H9 (cell line): ENCODE measurements around the gene CCDC81. TPM values are rescaled to one million over a fixed set of nuclear protein-coding genes. Genes with fewer than 3 reads are reported as not detected.

ENCODE experiments used
- DNase-seq: peaks from one replicate; pipeline ENCODE4 v3.0.0-alpha.2; 2017
- H2AFZ ChIP-seq: one replicate; pipeline ENCODE4 v1.6.1; 2013; ENCODE audit warnings: mild to moderate bottlenecking, low read length, control low read depth, moderate library complexity
- H2AK5ac ChIP-seq: 2 replicates; pipeline ENCODE4 v1.6.1; 2013; ENCODE audit warnings: low read length, control low read depth, mixed read lengths; ENCODE audit not compliant: insufficient read length
- H2BK120ac ChIP-seq: one replicate; pipeline ENCODE4 v1.6.1; 2013; ENCODE audit warnings: low read depth, mild to moderate bottlenecking, low read length, control low read depth, inconsistent platforms; ENCODE audit not compliant: poor library complexity, severe bottlenecking
- H2BK12ac ChIP-seq: 2 replicates; pipeline ENCODE4 v1.6.1; 2013; ENCODE audit warnings: low read length, control low read depth, mixed read lengths, low read depth; ENCODE audit not compliant: insufficient read length
- H2BK15ac ChIP-seq: 2 replicates; pipeline ENCODE4 v1.6.1; 2013; ENCODE audit warnings: low read depth, low read length, control low read depth
- H2BK20ac ChIP-seq: one replicate; pipeline ENCODE4 v1.6.1; 2013; ENCODE audit warnings: low read depth, mild to moderate bottlenecking, low read length, control low read depth, inconsistent platforms; ENCODE audit not compliant: poor library complexity, severe bottlenecking
- H2BK5ac ChIP-seq: 2 replicates; pipeline ENCODE4 v1.6.1; 2013; ENCODE audit warnings: low read length, control low read depth, mixed read lengths; ENCODE audit not compliant: insufficient read length
- H3K14ac ChIP-seq: 2 replicates; pipeline ENCODE4 v1.6.1; 2013; ENCODE audit warnings: low read length, control low read depth; ENCODE audit not compliant: insufficient read depth
- H3K18ac ChIP-seq: 2 replicates; pipeline ENCODE4 v1.6.1; 2013; ENCODE audit warnings: low read depth, mild to moderate bottlenecking, mixed read lengths, low read length, control low read depth; ENCODE audit not compliant: insufficient read length
- H3K23ac ChIP-seq: 2 replicates; pipeline ENCODE4 v1.6.1; 2013; ENCODE audit warnings: low read length, control low read depth, mixed read lengths, low read depth; ENCODE audit not compliant: insufficient read length
- H3K23me2 ChIP-seq: 2 replicates; pipeline ENCODE4 v1.6.1; 2013; ENCODE audit warnings: low read depth, mild to moderate bottlenecking, mixed read lengths, low read length, control low read depth; ENCODE audit not compliant: insufficient read length, poor library complexity, severe bottlenecking
- H3K27ac ChIP-seq: 2 replicates; pipeline ENCODE4 v1.5.1; 2013; ENCODE audit warnings: low read length, control low read depth, mixed read lengths, low read depth; ENCODE audit not compliant: insufficient read length
- H3K27me3 ChIP-seq: 2 replicates; pipeline ENCODE4 v1.6.1; 2013; ENCODE audit warnings: low read length, control low read depth, inconsistent platforms; ENCODE audit not compliant: insufficient read depth
- H3K4ac ChIP-seq: 2 replicates; pipeline ENCODE4 v1.6.1; 2013; ENCODE audit warnings: low read depth, mild to moderate bottlenecking, control low read depth, inconsistent platforms, low read length, moderate library complexity
- H3K4me1 ChIP-seq: 2 replicates; pipeline ENCODE4 v1.6.1; 2013; ENCODE audit warnings: low read length, control low read depth, inconsistent platforms; ENCODE audit not compliant: insufficient read depth
- H3K4me2 ChIP-seq: 2 replicates; pipeline ENCODE4 v1.6.1; 2013; ENCODE audit warnings: low read length, control low read depth, mixed read lengths; ENCODE audit not compliant: insufficient read length, insufficient read depth
- H3K56ac ChIP-seq: 2 replicates; pipeline ENCODE4 v1.6.1; 2013; ENCODE audit warnings: low read depth, mild to moderate bottlenecking, mixed read lengths, low read length, control low read depth; ENCODE audit not compliant: insufficient read length
- H3K79me1 ChIP-seq: 2 replicates; pipeline ENCODE4 v1.6.1; 2013; ENCODE audit warnings: low read depth, mild to moderate bottlenecking, moderate library complexity, low read length, control low read depth, inconsistent platforms; ENCODE audit not compliant: insufficient read depth, poor library complexity, severe bottlenecking
- H3K79me2 ChIP-seq: 2 replicates; pipeline ENCODE4 v1.6.1; 2013; ENCODE audit warnings: low read length, control low read depth, inconsistent platforms; ENCODE audit not compliant: insufficient read depth
- H3K9ac ChIP-seq: 2 replicates; pipeline ENCODE4 v1.6.1; 2013; ENCODE audit warnings: low read length, control low read depth, mixed read lengths; ENCODE audit not compliant: insufficient read length; ENCODE audit errors: extremely low read depth
- H3K9me3 ChIP-seq: one replicate; pipeline ENCODE4 v1.6.1; 2013; ENCODE audit warnings: low read depth, low read length, inconsistent platforms; ENCODE audit not compliant: control insufficient read depth
- H3T11ph ChIP-seq: one replicate; pipeline ENCODE4 v1.6.1; 2013; ENCODE audit warnings: mild to moderate bottlenecking, low read length, control low read depth, inconsistent platforms
- H4K20me1 ChIP-seq: one replicate; pipeline ENCODE4 v1.6.1; 2013; ENCODE audit not compliant: control insufficient read depth, insufficient read length, insufficient read depth
- H4K5ac ChIP-seq: 2 replicates; pipeline ENCODE4 v1.6.1; 2013; ENCODE audit warnings: low read depth, mild to moderate bottlenecking, mixed read lengths, low read length, control low read depth; ENCODE audit not compliant: insufficient read length
- H4K8ac ChIP-seq: replicated peaks from 2 replicates; pipeline ENCODE4 v1.6.1; 2013; ENCODE audit warnings: low read length, control low read depth, mixed read lengths, low read depth; ENCODE audit not compliant: insufficient read length
- H4K91ac ChIP-seq: 2 replicates; pipeline ENCODE4 v1.6.1; 2013; ENCODE audit warnings: low read depth, mild to moderate bottlenecking, moderate library complexity, mixed read lengths, low read length, control low read depth; ENCODE audit not compliant: insufficient read length
- H3K27ac Mint-ChIP-seq, 3 experiments: 2 replicates in 2 of 3; 3 replicates in 1 of 3; pipeline ENCODE4 v1.8.0; 2020 to 2021; ENCODE audit warnings: mixed read lengths in 3 of 3, mild to moderate bottlenecking in 1 of 3, moderate library complexity in 1 of 3
- H3K27me3 Mint-ChIP-seq: 2 replicates; pipeline ENCODE4 v1.8.0; 2021; ENCODE audit warnings: low read depth, mild to moderate bottlenecking, moderate library complexity, mixed read lengths
- H3K36me3 Mint-ChIP-seq, 3 experiments: 2 replicates in 2 of 3; 3 replicates in 1 of 3; pipeline ENCODE4 v1.8.0; 2020 to 2021; ENCODE audit warnings: low read depth in 3 of 3, mixed read lengths in 3 of 3; ENCODE audit not compliant: insufficient read depth in 1 of 3
- H3K4me1 Mint-ChIP-seq, 2 experiments: 2 replicates each; pipeline ENCODE4 v1.8.0; 2020; ENCODE audit warnings: mixed read lengths in 2 of 2
- H3K4me3 Mint-ChIP-seq, 2 experiments: 2 replicates in 1 of 2; 3 replicates in 1 of 2; pipeline ENCODE4 v1.8.0; 2020 to 2021; ENCODE audit warnings: mild to moderate bottlenecking in 2 of 2, mixed read lengths in 2 of 2, moderate library complexity in 1 of 2
- H3K9me3 Mint-ChIP-seq, 2 experiments: 2 replicates in 1 of 2; 3 replicates in 1 of 2; pipeline ENCODE4 v1.8.0; 2020; ENCODE audit warnings: mild to moderate bottlenecking in 2 of 2, mixed read lengths in 2 of 2, moderate library complexity in 1 of 2
- total RNA-seq: library from RNA; stranded (reverse); gene quantifications from 2 replicates; pipeline ENCODE4 v1.2.1, GENCODE V29; 2021
- TF ChIP-seq, protein P1 (sequence below): fragments of 200-600 bp; sonication (generic); conservative IDR thresholded peaks from 3 replicates; pipeline ENCODE4 v1.8.0; 2021; ENCODE audit warnings: antibody characterized with exemption, mild to moderate bottlenecking

The CCDC81 gene
- total RNA-seq, 1 experiment from 2014 or later, result 0.52 TPM

- no peak overlapping the region for H4K91ac ChIP-seq
- H2AK5ac ChIP-seq, result no peak overlapping the region
- H2BK20ac ChIP-seq, result no peak overlapping the region
- no peak overlapping the region for H3K14ac ChIP-seq
- TF ChIP-seq, protein P1, sequence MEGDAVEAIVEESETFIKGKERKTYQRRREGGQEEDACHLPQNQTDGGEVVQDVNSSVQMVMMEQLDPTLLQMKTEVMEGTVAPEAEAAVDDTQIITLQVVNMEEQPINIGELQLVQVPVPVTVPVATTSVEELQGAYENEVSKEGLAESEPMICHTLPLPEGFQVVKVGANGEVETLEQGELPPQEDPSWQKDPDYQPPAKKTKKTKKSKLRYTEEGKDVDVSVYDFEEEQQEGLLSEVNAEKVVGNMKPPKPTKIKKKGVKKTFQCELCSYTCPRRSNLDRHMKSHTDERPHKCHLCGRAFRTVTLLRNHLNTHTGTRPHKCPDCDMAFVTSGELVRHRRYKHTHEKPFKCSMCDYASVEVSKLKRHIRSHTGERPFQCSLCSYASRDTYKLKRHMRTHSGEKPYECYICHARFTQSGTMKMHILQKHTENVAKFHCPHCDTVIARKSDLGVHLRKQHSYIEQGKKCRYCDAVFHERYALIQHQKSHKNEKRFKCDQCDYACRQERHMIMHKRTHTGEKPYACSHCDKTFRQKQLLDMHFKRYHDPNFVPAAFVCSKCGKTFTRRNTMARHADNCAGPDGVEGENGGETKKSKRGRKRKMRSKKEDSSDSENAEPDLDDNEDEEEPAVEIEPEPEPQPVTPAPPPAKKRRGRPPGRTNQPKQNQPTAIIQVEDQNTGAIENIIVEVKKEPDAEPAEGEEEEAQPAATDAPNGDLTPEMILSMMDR, result peak; percentile 57
- H3K4ac ChIP-seq, result no peak overlapping the region
- H3K9ac ChIP-seq, result no peak overlapping the region
- H4K8ac ChIP-seq, result no peak overlapping the region
- no peak overlapping the region for H3K18ac ChIP-seq
- H3K27me3 ChIP-seq, result no peaks in the 10 kb centered on the region
- no peak overlapping the region for H4K5ac ChIP-seq
- no peak overlapping the region for H3K56ac ChIP-seq
- H3K9me3 ChIP-seq, result no peaks in the 10 kb centered on the region
- no peak overlapping the region for H2AFZ ChIP-seq
- H4K20me1 ChIP-seq, result no peaks in the 10 kb centered on the region
- Mint-ChIP-seq H3K27ac (no peak overlapping the region), H3K4me3 (no peak overlapping the region), H3K36me3 (no peaks in the 10 kb centered on the region; a peak in 1 of 7 replicates), H3K9me3 (no peaks in the 10 kb centered on the region), H3K27me3 (no peaks in the 10 kb centered on the region), H3K4me1 (no peaks in the 10 kb centered on the region)
- H3K79me2 ChIP-seq, result no peaks in the 10 kb centered on the region
- no peaks in the 10 kb centered on the region for H3K23me2 ChIP-seq
- no peaks in the 10 kb centered on the region for H3K79me1 ChIP-seq
- H3K23ac ChIP-seq, result no peak overlapping the region
- H3K4me2 ChIP-seq, result no peak overlapping the region
- no peak overlapping the region for H2BK5ac ChIP-seq
- H3K4me1 ChIP-seq, result no peaks in the 10 kb centered on the region
- H2BK15ac ChIP-seq, result no peak overlapping the region
- H3K27ac ChIP-seq, result no peak overlapping the region
- no peak for DNase-seq
- H3T11ph ChIP-seq, result no peak overlapping the region
- H2BK120ac ChIP-seq, result no peak overlapping the region
- no peak overlapping the region for H2BK12ac ChIP-seq
These were observed 34.2 kb downstream of the CCDC81 start for GRCh38 chr11:86408845-86409244.
